Activated T-cell treated with anti-CD3 and anti-CD28 coated beads for 4 hours (primary cell): ENCODE measurements around the gene SYT9.

Experiments
- DNase-seq: peaks from one replicate; pipeline ENCODE4 v3.0.0-alpha.2; 2020

The SYT9 gene

DNA sequence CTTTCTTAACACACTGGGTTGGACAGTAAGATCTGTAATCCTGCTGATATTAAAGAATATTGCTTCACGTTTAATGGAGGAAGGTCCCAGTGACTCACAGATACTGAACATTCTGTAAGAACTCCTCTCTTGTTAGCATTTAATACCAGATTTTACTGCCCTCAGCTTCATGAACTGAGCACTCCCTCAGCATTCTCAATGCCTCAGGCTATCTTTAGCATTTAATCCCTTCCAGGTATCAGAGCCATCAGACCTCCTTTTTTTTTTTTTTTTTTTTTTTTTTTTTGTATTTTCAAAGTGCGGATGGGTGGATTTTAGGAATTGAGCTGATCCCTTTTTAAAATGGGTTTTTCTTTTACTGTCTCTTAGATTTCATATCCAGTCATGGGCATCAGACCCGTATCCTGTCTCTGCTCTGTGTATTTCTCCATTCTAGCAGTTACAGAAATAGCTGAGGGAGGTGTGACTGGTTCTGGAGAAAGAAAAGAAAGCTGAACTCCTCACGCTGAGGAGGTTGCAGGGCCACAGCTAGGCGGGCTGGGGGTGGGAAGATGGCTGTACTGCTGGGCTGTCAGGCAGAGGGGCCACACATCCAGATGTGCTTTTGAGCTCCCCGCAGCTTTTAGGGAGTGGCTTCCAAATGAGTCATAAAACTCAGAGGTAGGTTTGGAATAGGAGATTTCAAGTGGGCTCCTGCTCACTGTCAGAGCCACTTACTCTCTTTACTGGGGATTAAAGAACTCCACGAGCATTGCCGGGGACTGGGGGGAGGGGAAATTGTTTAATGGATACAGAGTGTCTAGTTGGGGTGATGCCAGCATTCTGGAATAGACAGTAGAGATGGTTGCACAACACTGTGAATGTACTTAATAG lies 97.0 kb downstream of the SYT9 start:
- DNase-seq = no peak

DNA sequence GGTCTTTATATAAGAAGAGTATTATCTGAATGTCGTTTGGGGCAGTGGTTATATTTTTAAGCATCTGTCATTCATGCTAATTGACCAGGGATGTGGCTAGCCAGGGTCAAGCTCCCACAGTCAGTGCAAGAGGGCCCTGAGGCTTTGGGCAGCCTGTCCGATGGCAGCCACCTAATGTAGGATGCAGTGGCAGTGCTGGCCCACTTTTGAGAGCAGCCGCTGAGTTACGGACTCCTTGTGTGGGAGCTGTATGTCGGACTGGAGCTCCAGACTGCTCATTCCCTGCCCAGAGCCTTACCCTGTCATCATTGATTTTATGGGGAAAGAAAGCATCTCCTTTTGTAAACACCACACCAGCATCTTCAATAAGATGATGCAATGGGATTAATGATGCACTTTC lies 99.5 kb downstream of the SYT9 start:
- no peak for DNase-seq

DNA sequence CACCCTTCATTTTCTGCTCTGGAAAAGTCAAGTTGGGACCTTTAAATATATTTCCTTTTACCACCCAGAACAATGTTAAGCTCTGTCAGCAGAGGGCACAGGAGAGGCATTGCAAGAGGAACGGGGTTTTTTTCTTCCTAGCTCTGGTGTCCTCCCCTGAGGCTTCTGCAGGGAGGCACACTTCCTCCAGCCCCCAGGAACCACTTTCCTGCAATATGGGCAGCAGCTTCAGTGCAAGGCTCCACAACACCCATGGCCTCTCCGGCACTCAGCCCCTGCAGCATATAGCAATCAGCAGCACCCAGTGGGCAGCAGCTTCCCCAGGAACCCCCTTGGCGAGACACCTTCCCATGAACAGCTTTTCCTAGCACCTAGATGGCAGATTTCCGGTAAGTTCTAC lies 101.4 kb downstream of the SYT9 start:
- DNase-seq = no peak

DNA sequence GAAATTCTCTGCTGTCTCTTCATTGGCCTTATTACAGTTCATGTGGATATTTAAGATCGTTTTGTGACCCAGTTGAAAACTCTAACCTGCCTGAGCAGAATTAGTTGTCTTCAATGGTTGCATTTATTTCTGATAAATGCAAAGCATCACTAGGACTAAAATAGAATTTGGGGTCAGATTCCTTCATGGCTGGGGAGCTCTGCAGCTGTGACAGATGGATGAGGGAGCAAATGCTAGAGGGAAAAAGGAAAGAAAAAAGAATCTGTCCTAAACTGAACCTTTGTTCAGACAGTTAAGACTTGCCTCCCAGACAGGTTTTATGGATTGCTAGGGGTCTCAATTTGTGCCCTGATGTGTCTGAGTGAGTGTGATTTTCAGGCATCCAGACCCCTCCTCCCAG lies 113.0 kb downstream of the SYT9 start:
- no peak for DNase-seq

DNA sequence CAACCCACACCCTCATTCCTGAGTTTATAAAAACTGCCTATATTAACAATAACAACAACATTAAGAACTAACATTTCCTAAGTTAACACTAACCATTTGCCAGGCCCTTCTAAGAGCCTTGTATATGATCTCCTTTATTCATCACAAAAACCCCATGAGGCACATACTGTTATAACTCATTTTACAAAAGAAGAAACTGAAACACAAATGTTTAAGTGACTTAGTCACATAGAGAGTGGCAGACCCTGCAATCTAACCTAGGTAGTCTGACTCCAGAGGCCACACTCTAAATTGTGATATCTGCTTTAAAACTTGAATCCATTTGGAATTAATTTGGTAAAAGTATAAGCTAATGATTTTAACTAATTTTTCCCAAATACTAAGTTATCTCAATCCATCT lies 116.1 kb downstream of the SYT9 start:
- DNase-seq = no peak

DNA sequence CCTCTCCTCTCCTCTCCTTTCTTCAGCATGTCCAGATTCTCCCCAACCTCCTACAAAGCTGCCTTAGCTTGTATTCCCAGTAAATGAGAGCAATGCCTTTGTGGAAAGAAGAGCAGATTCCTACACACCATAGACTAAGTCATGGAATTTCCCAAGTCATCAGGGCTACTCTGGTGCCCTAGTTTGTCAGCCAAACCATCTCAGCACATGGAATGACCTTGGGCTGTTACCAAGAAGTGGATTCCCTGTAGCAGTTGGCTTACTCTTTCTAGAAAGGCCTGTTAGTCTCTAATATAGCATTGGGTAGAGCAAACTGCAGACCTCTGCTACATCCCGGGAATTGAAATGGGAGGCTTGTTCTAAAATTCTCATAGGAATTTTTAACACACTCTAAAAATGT lies 124.7 kb downstream of the SYT9 start:
- no peak for DNase-seq

DNA sequence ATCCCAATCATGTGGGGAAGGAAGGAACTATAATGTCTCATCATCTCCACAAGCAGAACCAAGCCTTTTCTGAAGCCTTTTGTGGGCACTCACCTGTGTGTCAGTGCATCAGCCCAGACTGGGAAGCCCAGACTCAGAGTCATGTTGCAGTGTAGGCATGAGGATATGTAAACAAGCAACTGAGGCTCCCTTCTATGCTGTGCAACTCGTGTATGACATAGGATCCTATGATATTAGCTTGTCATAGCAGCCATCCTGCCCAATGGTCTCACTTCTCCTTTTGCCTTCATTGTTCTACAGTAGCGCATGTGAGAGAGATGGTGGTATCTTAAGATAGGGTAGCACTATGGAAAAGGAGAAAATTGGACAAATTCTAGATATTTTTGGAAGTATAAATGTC lies 130.2 kb downstream of the SYT9 start:
- no peak for DNase-seq

DNA sequence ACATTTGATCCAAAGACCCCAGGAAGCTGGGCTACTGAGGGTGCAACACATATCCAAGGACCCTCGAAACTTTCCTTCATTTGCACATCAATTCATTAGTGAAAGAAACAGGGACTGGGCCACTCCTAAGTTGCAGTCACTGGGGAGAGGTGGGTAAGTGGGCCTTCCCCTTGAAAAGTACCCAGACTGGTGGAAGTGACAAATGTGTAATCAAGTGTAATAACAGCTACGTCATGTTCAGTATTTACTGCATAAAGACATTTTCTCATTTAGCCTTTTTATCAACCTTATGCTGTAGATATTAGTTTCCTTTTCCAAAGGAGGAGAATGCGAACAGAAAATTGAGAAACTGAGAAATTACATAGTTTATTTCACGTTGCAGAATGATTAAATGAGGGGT lies 131.7 kb downstream of the SYT9 start:
- no peak for DNase-seq

DNA sequence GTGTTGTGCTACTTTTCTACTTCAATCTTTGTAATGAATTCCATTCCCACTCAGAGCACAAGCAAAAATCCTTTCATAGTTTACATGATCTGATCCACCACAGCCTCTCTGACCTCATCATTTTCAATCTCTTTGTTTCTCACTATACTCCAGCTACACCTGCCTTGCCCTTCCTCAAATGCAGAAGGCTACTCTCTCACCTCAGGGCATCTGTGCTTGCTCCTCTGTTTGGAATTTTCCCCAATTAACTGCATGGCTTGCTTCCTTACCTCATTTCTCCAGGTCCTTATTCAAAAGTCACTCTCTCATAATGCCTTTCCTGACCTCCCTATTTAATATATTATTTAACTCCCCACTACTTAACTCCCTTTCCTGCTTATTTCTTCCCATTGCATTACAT lies 133.0 kb downstream of the SYT9 start:
- DNase-seq = no peak

DNA sequence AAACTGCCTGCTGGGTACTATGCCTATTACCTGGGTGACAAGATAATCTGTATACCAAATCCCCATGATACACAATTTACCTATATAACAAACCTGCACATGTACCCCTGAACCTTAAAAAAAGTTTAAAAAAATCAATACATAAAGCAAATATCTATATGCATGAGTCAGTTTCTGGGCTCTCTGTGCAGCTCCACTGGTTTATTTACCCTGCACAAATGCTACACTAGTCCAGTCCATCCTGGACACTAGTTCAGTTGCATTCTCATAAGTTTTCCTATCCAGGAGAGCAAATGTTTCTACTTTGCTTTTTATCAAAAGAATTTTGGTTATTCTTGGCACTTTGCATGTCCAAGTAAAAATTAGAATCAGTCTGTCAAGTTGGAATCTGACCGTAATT lies 133.8 kb downstream of the SYT9 start:
- no peak for DNase-seq

DNA sequence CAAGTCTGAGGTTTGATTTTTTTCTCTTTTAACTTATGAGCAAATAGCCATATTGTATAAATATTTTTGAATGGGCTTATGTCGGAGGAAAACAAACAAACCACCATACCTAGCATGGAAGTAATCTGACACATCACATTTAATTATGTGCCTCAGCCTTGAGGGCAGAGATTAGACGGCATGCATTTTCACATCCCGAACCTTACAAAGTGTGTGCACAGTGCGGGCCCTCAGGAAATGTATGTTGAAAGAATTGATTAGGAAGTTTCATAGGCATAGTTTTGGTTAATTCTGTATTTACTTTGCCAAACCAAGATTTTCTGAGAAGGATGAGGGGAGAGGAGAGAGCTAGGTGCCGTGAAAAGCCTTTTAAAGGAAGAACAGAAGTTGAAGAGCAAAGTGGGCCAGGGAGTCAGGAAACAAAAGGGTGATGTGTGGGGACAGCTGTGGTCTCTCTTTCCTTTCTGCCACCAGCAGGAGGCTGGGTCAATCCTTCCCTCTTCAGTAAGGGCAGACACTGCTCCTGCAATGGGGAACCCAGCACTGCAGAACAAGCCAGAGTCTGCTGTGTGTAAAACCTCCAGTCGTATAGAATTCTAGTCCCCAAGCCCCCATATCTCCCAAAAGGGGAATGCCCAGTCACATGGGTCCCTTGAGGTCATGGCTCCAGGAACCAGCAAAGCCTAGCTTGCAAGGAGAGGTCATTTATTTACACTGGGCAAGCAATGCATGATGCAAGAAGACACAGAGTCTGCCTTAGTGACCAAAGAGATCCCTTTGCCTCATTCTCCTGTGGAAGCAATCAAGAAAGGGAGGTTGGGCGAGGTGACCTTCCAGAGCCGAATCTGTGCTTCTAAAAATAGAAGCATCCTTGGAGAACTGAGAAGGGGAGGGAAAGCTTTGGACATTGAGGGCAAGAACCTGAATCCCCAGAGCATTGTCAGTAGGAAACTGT lies 162.5 kb downstream of the SYT9 start:
- DNase-seq = no peak

DNA sequence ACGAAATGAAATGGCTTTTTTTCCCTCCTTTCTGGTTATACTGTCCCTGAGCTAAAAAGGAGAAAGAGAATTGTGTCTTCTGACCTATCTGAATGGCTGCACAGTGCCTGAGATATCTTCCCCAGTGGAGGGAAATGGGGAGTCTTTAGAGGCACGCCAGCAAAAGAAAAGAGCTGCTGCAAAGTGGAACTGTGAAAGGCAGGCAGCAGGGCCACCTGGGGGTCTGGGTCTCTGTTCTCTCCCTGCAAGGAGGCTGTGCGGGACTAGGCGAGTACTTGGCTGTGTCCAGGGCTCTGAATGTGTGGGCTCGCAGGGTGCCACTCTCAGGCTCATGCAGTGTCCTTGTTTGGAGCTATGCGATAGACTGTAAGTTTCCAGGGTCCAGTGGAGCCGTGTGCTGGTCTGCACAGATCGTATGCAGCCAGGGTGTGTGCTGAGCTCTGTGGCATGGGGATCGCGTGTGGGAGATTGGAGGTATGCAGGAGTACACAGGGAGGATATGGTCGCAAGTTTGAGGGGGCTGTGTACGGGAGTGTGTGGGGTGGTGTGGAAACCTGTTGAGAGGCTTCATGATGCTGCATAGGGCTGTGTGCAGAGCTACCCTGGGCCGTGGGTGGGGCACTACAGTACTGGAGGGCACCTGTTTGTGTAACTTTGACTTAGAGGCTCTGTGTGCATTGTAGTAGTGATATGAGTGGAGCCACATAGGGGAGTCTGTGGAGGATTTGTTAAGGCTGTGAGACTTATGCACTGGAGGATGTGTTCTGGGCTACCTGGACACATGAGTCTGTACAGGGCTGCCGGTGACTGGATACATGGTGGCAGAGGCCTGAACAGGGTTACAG lies 163.5 kb downstream of the SYT9 start:
- no peak for DNase-seq

DNA sequence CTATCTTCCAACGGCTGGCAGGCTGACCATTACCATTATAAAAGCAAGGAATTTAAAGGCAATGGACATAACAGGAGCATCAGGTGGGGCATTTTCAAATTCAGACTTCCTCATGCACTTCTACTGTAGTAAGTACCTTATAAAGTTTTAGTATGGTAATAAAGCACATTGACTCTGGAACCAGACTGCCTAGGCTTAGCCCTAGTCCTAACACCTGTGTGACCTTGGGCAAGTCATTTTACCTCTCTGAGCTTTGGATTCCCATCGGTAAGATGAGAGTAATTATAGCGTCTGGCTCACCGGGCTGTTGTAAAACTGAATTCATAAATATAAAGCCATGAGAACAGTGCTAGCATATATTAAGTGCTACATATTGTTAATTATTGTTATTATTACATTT lies 164.4 kb downstream of the SYT9 start:
- no peak for DNase-seq

DNA sequence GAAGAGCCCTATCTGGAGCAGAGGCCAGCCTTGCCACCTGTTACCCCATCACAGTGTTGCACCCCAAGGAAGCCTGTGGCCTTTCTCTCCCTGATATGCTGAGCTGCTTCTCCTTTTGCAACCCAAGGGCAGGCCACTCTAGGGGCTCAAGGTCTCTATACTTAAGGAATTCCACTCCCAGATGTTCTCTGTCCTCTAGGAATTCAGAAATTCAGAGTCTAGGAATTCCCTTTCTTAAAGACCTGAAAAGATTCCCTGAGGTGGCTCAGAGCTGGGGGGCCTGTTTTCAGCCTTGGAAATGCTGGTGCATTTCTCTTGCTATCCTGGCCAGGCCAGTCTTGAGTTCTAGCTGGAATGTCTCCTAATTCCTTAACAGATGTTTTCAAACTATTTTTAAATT lies 165.6 kb downstream of the SYT9 start:
- no peak for DNase-seq

DNA sequence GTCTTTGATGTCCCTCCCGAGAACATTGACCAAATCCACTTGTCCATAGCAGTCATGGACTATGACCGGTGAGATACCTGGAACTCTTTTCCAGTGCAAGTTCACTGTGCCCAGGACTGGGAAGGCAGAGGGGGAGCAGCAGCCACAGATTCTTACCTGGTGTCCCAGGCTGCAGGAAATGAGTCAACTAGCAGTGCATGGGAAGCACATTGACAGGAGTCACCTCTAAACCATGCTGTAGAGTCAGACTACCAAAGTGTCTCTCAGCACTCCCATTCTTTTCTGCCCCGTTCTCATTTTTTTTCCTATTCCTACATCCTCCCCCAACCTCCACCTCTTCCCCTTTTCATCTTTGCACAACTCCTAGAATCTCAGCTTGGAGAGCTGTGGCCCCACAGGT lies 166.4 kb downstream of the SYT9 start:
- DNase-seq = no peak

DNA sequence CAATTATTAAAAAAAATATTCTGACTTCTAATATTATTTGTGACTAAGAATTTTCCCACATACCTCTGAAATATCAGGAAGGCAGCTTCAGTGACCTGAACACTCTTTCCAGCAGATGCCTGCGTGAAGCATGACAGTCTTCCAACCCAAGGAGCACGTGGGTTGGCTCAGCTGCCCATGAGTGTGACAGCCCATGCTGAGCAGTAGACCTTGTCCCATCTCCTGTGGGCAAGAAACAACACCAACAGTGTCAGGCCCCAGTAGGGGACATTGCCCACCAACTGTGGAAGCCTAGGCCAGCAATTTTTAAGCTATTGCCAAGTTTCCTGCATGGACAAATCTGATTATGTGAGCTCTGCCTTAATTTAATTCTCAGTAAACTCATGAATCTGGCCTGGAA lies 167.2 kb downstream of the SYT9 start:
- no peak for DNase-seq

DNA sequence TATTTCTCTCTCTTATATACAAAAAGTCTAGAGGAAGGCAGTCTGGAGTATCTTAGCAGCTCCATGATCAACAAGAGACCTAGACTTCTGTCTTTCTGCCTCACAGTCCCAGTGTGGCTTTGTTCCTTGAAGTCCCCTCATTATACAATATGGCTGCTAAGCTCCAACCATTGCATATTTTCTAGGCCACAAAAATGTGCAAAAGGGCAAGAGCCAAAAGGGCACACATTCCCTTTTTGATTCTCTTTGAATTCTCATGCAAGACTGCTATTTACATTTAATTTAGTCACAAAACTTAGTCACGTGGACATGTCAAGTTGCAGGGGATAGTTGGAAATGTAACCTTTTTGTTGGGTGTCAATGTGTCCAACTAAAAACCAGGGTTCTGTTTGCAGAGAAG lies 169.4 kb downstream of the SYT9 start:
- no peak for DNase-seq

DNA sequence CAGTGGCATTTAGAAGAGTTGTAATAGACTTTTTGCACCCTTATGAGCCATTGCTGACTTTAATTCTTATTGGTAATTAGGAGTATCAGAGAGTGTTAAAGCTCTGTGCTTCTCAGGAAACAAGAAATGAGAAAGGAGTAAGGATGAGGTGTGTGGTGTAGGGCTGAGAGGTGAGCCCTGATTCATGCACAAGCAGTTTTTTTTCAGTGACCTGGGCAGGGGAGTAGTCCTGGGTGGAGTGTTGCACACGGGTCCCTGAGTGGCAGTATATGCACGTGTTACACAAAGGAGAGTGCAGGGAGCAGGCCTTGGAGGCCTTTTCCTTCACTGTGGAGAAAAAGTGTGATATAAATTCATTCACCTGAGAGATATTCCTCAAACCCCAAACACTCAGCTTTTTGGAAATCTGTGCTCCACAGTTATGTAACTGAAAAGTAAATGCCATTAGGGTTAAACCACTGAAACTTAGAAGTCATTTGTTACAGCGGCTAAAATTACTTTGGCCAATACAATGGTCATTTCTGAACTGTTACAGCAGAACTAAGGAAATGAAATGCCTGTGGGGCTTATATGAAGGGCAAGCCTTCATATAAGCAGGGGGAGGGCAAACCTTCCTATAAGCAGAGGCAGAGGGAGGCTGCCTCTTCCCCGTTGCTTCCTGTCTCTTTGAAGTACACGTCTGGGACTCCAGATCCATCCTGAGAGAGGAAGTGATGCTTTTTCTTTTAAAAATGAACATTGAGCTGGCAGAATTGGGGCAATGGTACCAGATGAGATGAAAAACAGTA lies 171.0 kb downstream of the SYT9 start:
- DNase-seq = no peak

DNA sequence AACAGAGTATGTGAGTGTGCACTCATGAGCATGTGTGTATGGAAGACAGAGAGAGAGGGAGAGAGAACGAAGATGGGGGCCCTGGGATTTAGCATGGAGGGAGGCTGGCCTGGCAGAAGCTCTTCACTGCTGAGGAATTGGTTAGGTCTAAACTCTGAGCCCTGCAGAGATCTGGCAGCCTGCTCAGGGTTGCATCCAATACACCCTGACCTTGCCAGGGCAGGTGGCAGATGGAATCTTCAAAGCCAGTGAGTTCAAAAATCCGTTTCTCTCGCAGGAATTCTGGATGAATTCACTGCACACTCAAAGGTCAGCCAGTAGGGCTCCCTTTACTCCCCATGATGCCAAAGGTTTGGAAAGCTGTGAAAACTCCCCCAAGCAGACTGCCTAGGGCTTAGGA lies 172.2 kb downstream of the SYT9 start:
- DNase-seq = no peak

DNA sequence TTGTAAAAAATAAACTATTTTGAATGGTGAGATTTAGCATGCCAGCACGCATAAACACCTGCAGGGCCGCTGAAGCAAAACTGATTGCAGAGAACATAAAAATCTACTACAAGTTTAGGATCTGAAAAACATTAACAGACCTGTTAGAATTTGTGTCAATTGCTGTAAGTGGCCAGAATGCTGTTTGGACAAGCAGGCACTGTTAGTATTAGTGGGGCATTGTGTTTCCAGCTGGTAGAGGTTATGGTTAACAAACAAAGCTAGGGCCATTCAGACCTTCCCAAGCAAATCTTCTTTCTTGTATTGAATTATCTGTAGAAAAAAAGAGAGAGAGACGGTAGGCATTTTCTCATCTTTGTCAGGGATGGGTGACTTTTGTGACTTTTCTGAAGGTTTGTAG lies 176.0 kb downstream of the SYT9 start:
- no peak for DNase-seq

DNA sequence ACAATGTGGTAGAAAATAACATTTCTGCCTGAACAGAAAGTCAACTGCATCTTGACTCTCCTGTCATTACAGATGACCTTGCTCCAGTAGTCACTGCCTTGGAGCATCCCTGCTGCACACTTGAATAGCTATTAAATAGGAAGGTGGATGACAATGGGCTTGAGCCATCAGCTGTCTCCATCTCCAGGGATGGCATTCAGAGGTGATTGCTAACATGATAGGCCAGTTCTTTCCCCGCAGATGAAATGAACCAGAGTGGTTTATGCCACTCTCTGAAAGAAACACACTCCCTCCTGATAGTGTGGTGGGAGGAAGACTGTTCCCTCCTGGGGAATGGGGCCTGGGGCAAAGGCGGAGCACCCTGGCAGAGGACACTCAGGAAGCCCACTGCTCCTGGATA lies 176.5 kb downstream of the SYT9 start:
- no peak for DNase-seq

DNA sequence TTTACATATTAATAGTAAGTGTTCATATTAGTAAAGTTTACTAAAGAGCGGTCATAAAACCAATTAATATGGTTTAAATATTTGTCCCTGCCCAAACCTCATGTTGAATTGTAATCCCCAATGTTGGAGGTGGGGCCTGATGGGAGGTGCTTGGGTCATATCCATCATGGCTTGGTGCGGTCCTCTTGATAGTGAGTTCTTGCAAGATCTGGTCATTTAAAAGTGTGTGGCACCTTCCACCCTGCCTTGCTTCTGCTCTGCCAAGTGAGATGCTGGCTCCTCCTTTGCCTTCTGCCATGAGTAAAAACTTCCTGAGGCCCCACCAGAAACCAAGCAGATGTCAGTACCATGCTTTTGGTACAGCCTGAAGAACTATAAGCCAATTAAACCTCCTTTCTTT lies 178.8 kb downstream of the SYT9 start:
- DNase-seq = no peak
